Stimulated activated CD8-positive, alpha-beta memory T cell treated with anti-CD3 and anti-CD28 coated beads, Interleukin-4, amount 100 ng/mL, for 48 hours (primary cell): Measurements from ENCODE around the gene FAAP100.
A peak's percentile ranks its signal among the peaks of the same experiment; 100 is the strongest.

Experiments
- DNase-seq: peaks from one replicate; pipeline ENCODE4 v3.0.0-alpha.2; 2020

FAAP100 gene

GRCh38 chr17:81575836-81576235 is 23.7 kb upstream of the FAAP100 start:
- DNase-seq: no peak

GRCh38 chr17:81574643-81574956 is 22.4 kb upstream of the FAAP100 start:
- no peak for DNase-seq

GRCh38 chr17:81573794-81574642 is 21.9 kb upstream of the FAAP100 start:
- DNase-seq: no peak

- no peak for DNase-seq
Measured at GRCh38 chr17:81572563-81573168, 20.5 kb upstream of the FAAP100 start.

- DNase-seq: no peak
Measured at GRCh38 chr17:81570964-81571363, 18.8 kb upstream of the FAAP100 start.

- DNase-seq: no peak
Measured at GRCh38 chr17:81569986-81570514, 17.9 kb upstream of the FAAP100 start.

GRCh38 chr17:81568416-81568815 is 16.3 kb upstream of the FAAP100 start:
- no peak for DNase-seq

GRCh38 chr17:81567191-81567590 is 15.0 kb upstream of the FAAP100 start:
- no peak for DNase-seq

GRCh38 chr17:81566461-81567126 is 14.4 kb upstream of the FAAP100 start:
- no peak for DNase-seq

GRCh38 chr17:81565231-81565630 is 13.1 kb upstream of the FAAP100 start:
- DNase-seq: no peak

- DNase-seq: no peak
Measured at GRCh38 chr17:81564778-81565177, 12.6 kb upstream of the FAAP100 start.

- DNase-seq: no peak
Measured at GRCh38 chr17:81563861-81564586, 11.9 kb upstream of the FAAP100 start.

GRCh38 chr17:81561494-81561885 is 9.3 kb upstream of the FAAP100 start:
- DNase-seq: no peak

GRCh38 chr17:81558941-81559806 is 7.0 kb upstream of the FAAP100 start:
- no peak for DNase-seq

- DNase-seq: no peak
Measured at GRCh38 chr17:81558115-81558468, 5.9 kb upstream of the FAAP100 start.

GRCh38 chr17:81557276-81558114 is 5.3 kb upstream of the FAAP100 start:
- no peak for DNase-seq

- DNase-seq: no peak
Measured at GRCh38 chr17:81556863-81557262, 4.7 kb upstream of the FAAP100 start.

- DNase-seq: no peak
Measured at GRCh38 chr17:81556175-81556691, 4.1 kb upstream of the FAAP100 start.

GRCh38 chr17:81553616-81554181 is 1.5 kb upstream of the FAAP100 start:
- DNase-seq: peak; percentile 43

- peak; percentile 87 for DNase-seq
Measured at GRCh38 chr17:81553018-81553615, 964 bp upstream of the FAAP100 start.
